Measurements from ENCODE around the gene DDX56.

GRCh38 chr7:44537442-44537841, 36.3 kb downstream of the DDX56 start:
- no peak for TF ChIP-seq EZH2phosphoT487 (IDR thresholded peaks at IDR 0.05; ENCODE audit: insufficient read depth, low read depth)
- no peak for TF ChIP-seq EZH2 (IDR thresholded peaks at IDR 0.05; ENCODE audit: insufficient read depth, poor library complexity, severe bottlenecking)
